ENCODE data around the gene GNG13. TPM values are rescaled to one million over a fixed set of nuclear protein-coding genes. Genes with fewer than 3 reads are reported as not detected.
A peak's percentile ranks its signal among the peaks of the same experiment; 100 is the strongest.

The GNG13 gene
- polyA plus RNA-seq, 2 of the 4 experiments (the other 2 are of a cell fraction), result 0.09 TPM; not detected in 1

- TF ChIP-seq CBX8 (IDR thresholded peaks at IDR 0.05) (no peak), ZFP36 (IDR thresholded peaks at IDR 0.05; ENCODE audit: borderline replicate concordance, partially characterized antibody) (peak; percentile 79), RARB (CRISPR knock-in tag; IDR thresholded peaks at IDR 0.05) (no peak)
- no peak for FAIRE-seq
- H3K4me3 ChIP-seq, result no peak overlapping the region
- H3K4me2 ChIP-seq, result no peak overlapping the region
- WGBS (ENCODE audit: missing lambda C conversion rate), result 83% methylated on average over 39 of the region's 39 CpGs
- no peaks in the 10 kb centered on the region for H3K9me3 ChIP-seq
- ChIA-PET CTCF (interaction anchor here (0.7 to 6.0 kb wide), 7 partner anchors 9 to 170 kb away, joined by 3 to 63 read pairs (median 6); partner anchors contain the start of genes CIAO3 and MSLN), POLR2A (interaction anchor here (1.1 kb wide), 1 partner anchor 10 kb away, joined by 3 read pairs; the partner anchor contains the start of gene CIAO3)
- ATAC-seq, result no peak; a peak in 1 of 6 replicates
- no peaks in the 10 kb centered on the region for H3K4me1 ChIP-seq
- H3K27ac ChIP-seq, result no peak overlapping the region
- DNase-seq (ENCODE audit: low read depth in 1 of 2, low spot score in 1 of 2), result no peak
Observed at GRCh38 chr16:751152-752006, 49.2 kb downstream of the GNG13 start.

GRCh38 chr16:750485-750884 is 50.0 kb downstream of the GNG13 start:
- FAIRE-seq (no peak), DNase-seq (ENCODE audit: low read depth in 1 of 2, low spot score in 1 of 2) (no peak), ATAC-seq (no peak; a peak in 1 of 6 replicates)
- TF ChIP-seq ZNF302 (CRISPR knock-in tag; IDR thresholded peaks at IDR 0.05) (no peak), ELK1 (IDR thresholded peaks at IDR 0.05; ENCODE audit: low read depth, low read length) (no peak), HES2 (IDR thresholded peaks at IDR 0.05) (no peak), POLR2AphosphoS2 (conservative IDR thresholded peaks at IDR 0.05; ENCODE audit: low read length) (no peak), HOXB5 (CRISPR knock-in tag; IDR thresholded peaks at IDR 0.05) (no peak), FOSL2 (IDR thresholded peaks at IDR 0.05) (no peak), FOSL2 (CRISPR knock-in tag; IDR thresholded peaks at IDR 0.05) (no peak), BHLHE40 (IDR thresholded peaks at IDR 0.05; ENCODE audit: low read depth, low read length) (no peak), ATOH8 (CRISPR knock-in tag; IDR thresholded peaks at IDR 0.05; ENCODE audit: low read depth) (no peak), BCL3 (IDR thresholded peaks at IDR 0.05) (no peak), RFX5 (IDR thresholded peaks at IDR 0.05) (no peak), RAD21 (conservative IDR thresholded peaks at IDR 0.05 in 1 of 2, IDR thresholded peaks at IDR 0.05 in 1 of 2) (no peak), CHD4 (IDR thresholded peaks at IDR 0.05; ENCODE audit: borderline replicate concordance) (no peak), PHF8 (IDR thresholded peaks at IDR 0.05; ENCODE audit: borderline replicate concordance, low read depth) (no peak), HEYL (CRISPR knock-in tag; IDR thresholded peaks at IDR 0.05) (no peak)
- Histone ChIP-seq H3K27ac (no peak overlapping the region), H3K4me2 (no peak overlapping the region), H3K4me3 (no peak overlapping the region), H3K4me1 (no peaks in the 10 kb centered on the region), H3K9me3 (no peaks in the 10 kb centered on the region)
- ChIA-PET POLR2A (interaction anchor here (1.1 kb wide), 1 partner anchor 9 kb away, joined by 3 read pairs; the partner anchor contains the start of gene CIAO3), CTCF (interaction anchor here (0.9 to 6.0 kb wide), 7 partner anchors 10 to 46 kb away, joined by 3 to 63 read pairs (median 6); partner anchors contain the start of genes CIAO3 and MSLN)
- 83% methylated on average over 9 of the region's 9 CpGs for WGBS (ENCODE audit: missing lambda C conversion rate)
